Karpas-422 (cell line): ENCODE data around the gene CNGB1. TPM values are rescaled to one million over a fixed set of nuclear protein-coding genes. Genes with fewer than 3 reads are reported as not detected.

ENCODE experiments used
- DNase-seq: peaks from one replicate; pipeline ENCODE4 v3.0.0-alpha.2; 2015
- H2AFZ ChIP-seq: fragments of 200-600 bp; sonication (generic); 2 replicates; pipeline ENCODE4 v1.6.1; 2014; ENCODE audit warnings: antibody characterized with exemption, low read length, mixed read lengths
- H3K27ac ChIP-seq: fragments of 200-600 bp; sonication (generic); 2 replicates; pipeline ENCODE4 v1.5.1; 2014; ENCODE audit warnings: mild to moderate bottlenecking, low read length, moderate library complexity
- H3K27me3 ChIP-seq: fragments of 200-600 bp; sonication (generic); 2 replicates; pipeline ENCODE4 v1.6.1; 2014; ENCODE audit warnings: low read length, mixed read lengths
- H3K36me3 ChIP-seq: fragments of 200-600 bp; sonication (generic); 2 replicates; pipeline ENCODE4 v1.6.1; 2014; ENCODE audit warnings: low read length, mixed read lengths; ENCODE audit not compliant: insufficient read depth
- H3K4me1 ChIP-seq: fragments of 200-600 bp; sonication (generic); 2 replicates; pipeline ENCODE4 v1.6.1; 2014; ENCODE audit warnings: mild to moderate bottlenecking, low read length, mixed read lengths
- H3K4me2 ChIP-seq: fragments of 200-600 bp; sonication (generic); 2 replicates; pipeline ENCODE4 v1.6.1; 2014; ENCODE audit warnings: low read length, low read depth, mild to moderate bottlenecking; ENCODE audit not compliant: poor library complexity, severe bottlenecking
- H3K4me3 ChIP-seq: fragments of 200-600 bp; sonication (generic); 2 replicates; pipeline ENCODE4 v1.5.1; 2014; ENCODE audit warnings: mild to moderate bottlenecking, antibody characterized with exemption, low read length, mixed read lengths
- H3K79me2 ChIP-seq: fragments of 200-600 bp; sonication (generic); 2 replicates; pipeline ENCODE4 v1.6.1; 2014; ENCODE audit warnings: mild to moderate bottlenecking, low read length, mixed read lengths
- H3K9ac ChIP-seq: fragments of 200-600 bp; sonication (generic); 2 replicates; pipeline ENCODE4 v1.6.0; 2014; ENCODE audit warnings: low read length
- H3K9me2 ChIP-seq: fragments of 200-600 bp; sonication (generic), shearing (Covaris generic); replicated peaks from 2 replicates; pipeline ENCODE4 v1.6.0; 2014; ENCODE audit warnings: mild to moderate bottlenecking, low read length, moderate library complexity; ENCODE audit not compliant: insufficient read depth
- H3K9me3 ChIP-seq: fragments of 300-700, 200-600 bp; sonication (generic); 2 replicates; pipeline ENCODE4 v1.6.1; 2014; ENCODE audit warnings: low read length, mixed read lengths
- H4K20me1 ChIP-seq: fragments of 200-600 bp; sonication (generic); 2 replicates; pipeline ENCODE4 v1.6.1; 2014; ENCODE audit warnings: mild to moderate bottlenecking, antibody characterized with exemption, low read length, low read depth; ENCODE audit not compliant: insufficient read depth
- total RNA-seq: library from RNA; depleted of rRNA; stranded (reverse); fragments of >200 nt; shearing (Covaris generic); gene quantifications from 2 replicates; pipeline ENCODE4 v1.2.3, GENCODE V29; 2014; ENCODE audit warnings: low replicate concordance

Gene CNGB1
- total RNA-seq, 1 experiment from 2014 or later, result not detected

DNA sequence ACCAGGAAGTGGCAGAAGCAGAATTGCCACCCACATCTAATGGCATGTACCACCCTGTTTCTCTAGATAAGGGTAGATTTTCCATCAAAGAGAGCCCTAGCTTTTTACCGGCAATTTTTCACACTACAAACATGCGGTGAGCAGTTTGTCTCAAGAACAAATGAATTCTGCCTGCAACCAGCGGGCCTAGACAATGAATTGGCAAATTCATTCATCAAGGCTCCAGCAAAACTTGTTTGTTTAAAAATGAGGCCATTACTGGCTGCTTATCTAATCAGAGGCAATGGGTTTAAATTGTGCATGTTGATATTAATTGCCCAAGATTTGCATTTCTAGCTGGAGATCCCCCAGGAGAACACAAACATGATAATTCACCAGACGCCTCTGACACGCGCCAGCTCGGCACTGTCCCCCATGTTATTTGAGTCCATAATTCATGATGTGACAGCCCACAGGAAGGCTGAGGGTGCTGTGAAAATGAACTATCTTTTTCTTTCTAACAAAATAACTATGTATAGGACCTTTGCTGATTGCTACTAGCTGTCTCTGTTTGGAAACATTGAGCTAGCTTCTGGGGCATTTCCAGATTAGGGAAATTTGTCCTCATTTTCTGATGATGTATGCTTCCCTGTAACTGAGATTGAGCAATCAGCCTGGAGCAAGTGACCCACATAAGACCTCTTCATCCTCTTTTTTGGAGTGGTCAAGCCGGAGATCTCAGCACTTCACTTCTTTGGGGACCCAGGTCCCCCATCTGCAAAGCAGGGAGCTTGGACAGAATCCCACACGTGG is 80.8 kb downstream of the CNGB1 start:
- H3K79me2 ChIP-seq, result no peaks in the 10 kb centered on the region
- no peaks in the 10 kb centered on the region for H3K36me3 ChIP-seq
- no peaks in the 10 kb centered on the region for H4K20me1 ChIP-seq
- no peaks in the 10 kb centered on the region for H3K9me3 ChIP-seq
- no peak overlapping the region for H3K27ac ChIP-seq
- peaks cover 5% of the 10 kb centered on the region for H3K4me1 ChIP-seq
- H3K4me3 ChIP-seq, result no peak overlapping the region
- no peak overlapping the region for H3K4me2 ChIP-seq
- no peaks in the 10 kb centered on the region for H3K27me3 ChIP-seq
- H2AFZ ChIP-seq, result no peak overlapping the region
- H3K9ac ChIP-seq, result no peak overlapping the region
- DNase-seq, result no peak
- no peaks in the 10 kb centered on the region for H3K9me2 ChIP-seq

DNA sequence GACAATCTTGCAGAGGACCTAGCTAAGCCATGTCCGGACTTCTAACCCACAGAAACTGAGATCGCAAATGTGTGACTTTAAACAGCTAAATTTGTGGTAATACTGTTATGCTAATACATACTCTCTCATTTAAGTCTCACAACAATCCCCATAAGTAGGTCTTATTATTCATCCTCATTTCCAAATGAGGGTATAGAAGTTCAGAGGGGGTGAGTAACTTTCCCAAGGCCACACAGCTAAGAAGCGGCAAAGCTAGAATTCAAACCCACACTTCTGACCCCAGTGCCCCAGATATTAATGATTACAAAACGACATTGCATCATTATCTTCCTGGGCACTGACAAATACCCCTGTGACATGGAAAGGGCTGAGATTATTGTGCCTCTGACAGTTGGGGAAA is 81.4 kb downstream of the CNGB1 start:
- no peaks in the 10 kb centered on the region for H4K20me1 ChIP-seq
- H3K9me3 ChIP-seq, result no peaks in the 10 kb centered on the region
- no peak overlapping the region for H3K4me3 ChIP-seq
- H3K27me3 ChIP-seq, result no peaks in the 10 kb centered on the region
- no peak overlapping the region for H3K27ac ChIP-seq
- no peaks in the 10 kb centered on the region for H3K9me2 ChIP-seq
- peaks cover 5% of the 10 kb centered on the region for H3K4me1 ChIP-seq
- DNase-seq, result no peak
- no peak overlapping the region for H3K9ac ChIP-seq
- H3K4me2 ChIP-seq, result no peak overlapping the region
- H2AFZ ChIP-seq, result no peak overlapping the region
- no peaks in the 10 kb centered on the region for H3K79me2 ChIP-seq
- H3K36me3 ChIP-seq, result no peaks in the 10 kb centered on the region

DNA sequence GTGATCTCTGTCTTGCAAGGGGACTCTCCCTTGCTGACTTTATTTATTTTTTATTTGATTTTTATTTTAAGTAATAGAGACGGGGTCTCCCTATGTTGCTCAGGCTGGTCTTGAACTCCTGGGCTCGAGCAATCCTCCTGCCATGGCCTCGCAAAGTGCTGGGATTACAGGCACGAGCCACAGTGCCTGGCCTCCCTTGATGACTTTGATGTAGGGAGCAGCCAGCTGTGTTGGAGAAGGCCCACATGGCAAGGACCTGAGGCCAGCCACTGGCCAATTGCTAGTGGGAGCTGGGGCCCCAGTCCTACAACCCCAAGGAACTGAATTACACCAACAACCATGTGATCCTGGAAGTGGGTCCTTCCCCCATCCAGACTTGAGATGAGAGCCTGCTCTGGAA is 81.8 kb downstream of the CNGB1 start:
- Histone ChIP-seq H4K20me1 (no peaks in the 10 kb centered on the region), H3K27ac (no peak overlapping the region), H3K79me2 (no peaks in the 10 kb centered on the region)

DNA sequence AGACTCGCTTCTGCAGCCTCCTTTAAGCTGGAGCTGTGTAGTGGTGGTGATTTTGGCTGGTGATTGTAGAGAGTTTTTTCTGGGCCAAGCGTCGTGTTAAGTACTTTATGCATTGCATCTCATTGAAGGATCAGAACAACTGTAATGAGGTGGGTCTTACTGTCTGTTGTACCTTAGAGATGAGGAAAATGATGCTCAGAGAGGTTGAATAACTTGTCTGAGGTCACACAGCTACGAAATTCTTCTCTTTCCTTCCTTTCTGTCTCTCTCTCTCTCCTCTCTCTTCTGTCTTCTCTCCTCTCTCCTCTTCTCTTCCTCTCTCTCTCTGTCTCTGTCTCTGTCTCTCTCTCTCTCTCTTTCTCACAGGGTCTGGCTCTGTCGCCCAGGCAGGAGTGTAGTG is 82.8 kb downstream of the CNGB1 start:
- Histone ChIP-seq H3K27me3 (no peaks in the 10 kb centered on the region), H3K27ac (no peak overlapping the region)

More for the DNA sequence above, 81.8 kb downstream of the CNGB1 start:
- no peaks in the 10 kb centered on the region for H3K27me3 ChIP-seq
- no peaks in the 10 kb centered on the region for H3K36me3 ChIP-seq
- no peak for DNase-seq
- H3K9me3 ChIP-seq, result no peaks in the 10 kb centered on the region
- no peak overlapping the region for H3K4me2 ChIP-seq
- H3K4me3 ChIP-seq, result no peak overlapping the region
- peaks cover 5% of the 10 kb centered on the region for H3K4me1 ChIP-seq
- no peak overlapping the region for H3K9ac ChIP-seq
- no peaks in the 10 kb centered on the region for H3K9me2 ChIP-seq
- no peak overlapping the region for H2AFZ ChIP-seq

DNA sequence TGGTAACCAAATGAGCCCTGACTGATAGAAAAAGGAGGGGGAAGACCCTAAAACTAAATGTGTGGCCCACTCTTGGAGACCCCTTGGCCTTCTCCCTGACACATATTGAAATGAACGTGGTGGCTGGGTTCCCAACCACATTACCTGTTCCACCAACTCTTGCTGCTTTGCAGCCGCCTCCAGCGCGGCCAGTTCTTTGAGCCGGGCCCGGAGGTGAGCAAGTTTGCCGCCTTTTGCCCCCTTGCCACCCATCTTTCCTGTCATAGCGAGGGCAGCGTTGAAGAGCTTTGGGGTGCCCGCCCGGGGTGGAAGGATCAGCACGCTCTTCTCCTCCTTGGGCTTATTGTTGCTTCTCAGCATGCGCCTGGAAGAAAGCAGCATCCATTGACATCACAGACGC is 83.2 kb downstream of the CNGB1 start:
- H3K9ac ChIP-seq, result no peak overlapping the region
- DNase-seq, result no peak
- H3K36me3 ChIP-seq, result no peaks in the 10 kb centered on the region
- H2AFZ ChIP-seq, result no peak overlapping the region
- H3K4me1 ChIP-seq, result peaks cover 5% of the 10 kb centered on the region
- H3K79me2 ChIP-seq, result no peaks in the 10 kb centered on the region
- no peak overlapping the region for H3K4me2 ChIP-seq
- no peak overlapping the region for H3K4me3 ChIP-seq
- no peaks in the 10 kb centered on the region for H3K27me3 ChIP-seq
- no peaks in the 10 kb centered on the region for H3K9me2 ChIP-seq
- no peaks in the 10 kb centered on the region for H4K20me1 ChIP-seq
- H3K9me3 ChIP-seq, result no peaks in the 10 kb centered on the region
- no peak overlapping the region for H3K27ac ChIP-seq

More for the DNA sequence above, 82.8 kb downstream of the CNGB1 start:
- H4K20me1 ChIP-seq, result no peaks in the 10 kb centered on the region
- no peak overlapping the region for H3K4me2 ChIP-seq
- peaks cover 5% of the 10 kb centered on the region for H3K4me1 ChIP-seq
- H3K36me3 ChIP-seq, result no peaks in the 10 kb centered on the region
- no peak overlapping the region for H3K4me3 ChIP-seq
- H3K9me3 ChIP-seq, result no peaks in the 10 kb centered on the region
- no peak for DNase-seq
- no peaks in the 10 kb centered on the region for H3K79me2 ChIP-seq
- no peak overlapping the region for H2AFZ ChIP-seq
- no peak overlapping the region for H3K9ac ChIP-seq
- H3K9me2 ChIP-seq, result no peaks in the 10 kb centered on the region

DNA sequence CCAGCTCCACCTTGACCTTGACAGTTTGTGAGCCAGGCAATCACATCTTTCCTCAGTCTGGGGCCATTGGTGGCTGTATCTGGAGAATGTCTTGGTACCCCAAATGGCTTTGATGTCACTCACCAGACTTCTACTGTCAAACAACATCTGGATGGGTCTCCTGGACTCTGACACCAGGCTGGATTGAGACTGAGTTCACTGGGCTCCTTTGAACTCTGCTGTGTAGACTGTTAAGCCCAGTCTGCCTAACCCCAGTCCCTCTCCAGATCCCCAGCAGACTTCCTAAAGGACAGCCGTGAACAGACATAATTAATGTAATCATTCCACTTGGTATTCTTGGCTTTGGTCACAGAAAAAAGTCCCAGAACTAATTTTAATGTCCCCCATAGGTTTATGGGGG is 84.5 kb downstream of the CNGB1 start:
- Histone ChIP-seq H3K4me3 (no peak overlapping the region), H3K79me2 (no peaks in the 10 kb centered on the region), H3K9me2 (no peaks in the 10 kb centered on the region), H3K27ac (no peak overlapping the region), H3K27me3 (no peaks in the 10 kb centered on the region), H3K9ac (no peak overlapping the region), H3K4me1 (peaks cover 5% of the 10 kb centered on the region), H2AFZ (no peak overlapping the region), H3K36me3 (no peaks in the 10 kb centered on the region), H3K4me2 (no peak overlapping the region), H4K20me1 (no peaks in the 10 kb centered on the region), H3K9me3 (no peaks in the 10 kb centered on the region)
- DNase-seq, result no peak

DNA sequence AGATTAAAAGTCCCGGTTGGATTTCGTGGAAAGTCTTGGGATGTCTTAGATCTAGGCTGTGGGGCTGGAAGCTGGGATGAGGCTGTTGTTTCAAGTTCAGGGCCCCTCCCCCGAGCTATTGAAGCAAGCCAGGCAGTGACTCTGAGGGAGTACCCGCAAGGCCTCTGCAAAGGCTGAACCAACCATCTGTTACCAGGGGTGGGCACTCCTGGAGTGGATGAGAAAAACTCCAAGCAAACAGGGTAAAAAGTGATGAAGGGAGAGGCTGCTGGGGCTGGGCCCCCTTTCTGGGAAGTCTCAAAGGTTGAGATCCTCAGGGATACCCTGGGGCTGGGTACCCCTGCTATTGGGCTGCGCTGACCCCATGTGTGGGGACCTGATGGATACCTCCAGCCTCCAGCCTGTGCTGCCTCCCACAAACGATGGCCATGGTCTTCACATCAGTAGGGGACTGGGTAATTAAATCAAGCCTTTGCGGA is 86.2 kb downstream of the CNGB1 start:
- H3K4me3 ChIP-seq, result no peak overlapping the region
- H3K9me3 ChIP-seq, result no peaks in the 10 kb centered on the region
- H3K79me2 ChIP-seq, result no peaks in the 10 kb centered on the region
- H2AFZ ChIP-seq, result no peak overlapping the region
- DNase-seq, result no peak
- H3K9ac ChIP-seq, result no peak overlapping the region
- no peaks in the 10 kb centered on the region for H3K36me3 ChIP-seq
- no peak overlapping the region for H3K27ac ChIP-seq
- no peak overlapping the region for H3K4me2 ChIP-seq
- H3K9me2 ChIP-seq, result no peaks in the 10 kb centered on the region
- H3K4me1 ChIP-seq, result no peaks in the 10 kb centered on the region
- no peaks in the 10 kb centered on the region for H3K27me3 ChIP-seq
- H4K20me1 ChIP-seq, result no peaks in the 10 kb centered on the region

DNA sequence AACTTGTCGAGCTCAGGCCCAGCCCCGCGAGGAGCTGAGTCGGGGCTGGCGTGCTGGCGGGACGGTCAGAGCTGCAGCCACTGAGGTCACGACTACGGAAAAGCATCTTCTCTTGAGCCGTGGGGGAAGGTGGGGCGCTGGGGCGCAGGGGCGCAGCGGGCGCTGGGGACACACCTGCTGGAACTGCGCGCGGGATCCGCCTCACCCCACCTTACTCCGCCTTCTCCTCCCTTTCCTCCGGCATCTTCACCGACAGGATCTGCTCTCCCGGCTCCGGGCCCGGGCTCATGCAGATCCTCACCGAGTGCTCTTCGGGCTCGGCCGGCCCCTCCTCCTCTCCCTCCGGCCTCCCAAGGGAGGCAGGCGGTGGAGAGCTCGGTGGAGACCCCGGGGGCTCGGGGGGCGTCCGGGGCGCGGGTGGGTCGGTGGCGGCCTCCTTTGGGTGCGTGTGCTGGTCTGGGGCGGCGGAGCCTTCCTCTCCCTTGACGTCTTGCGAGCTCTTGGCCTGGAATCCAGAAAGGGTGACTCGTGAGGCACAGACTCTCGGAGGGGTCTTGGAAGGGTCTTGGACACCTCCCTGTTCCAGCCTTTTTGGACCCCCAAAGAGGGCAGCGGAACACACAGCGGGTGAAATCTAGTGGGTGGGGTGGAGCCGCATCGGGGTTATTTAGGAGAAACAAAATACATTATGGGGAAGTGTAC is 86.8 kb downstream of the CNGB1 start:
- no peaks in the 10 kb centered on the region for H3K27me3 ChIP-seq

More for the DNA sequence above, 86.8 kb downstream of the CNGB1 start:
- no peak for DNase-seq
- no peak overlapping the region for H3K9ac ChIP-seq
- H2AFZ ChIP-seq, result no peak overlapping the region
- H3K27ac ChIP-seq, result no peak overlapping the region
- H3K4me3 ChIP-seq, result no peak overlapping the region
- no peaks in the 10 kb centered on the region for H3K9me2 ChIP-seq
- no peaks in the 10 kb centered on the region for H4K20me1 ChIP-seq
- H3K4me1 ChIP-seq, result no peaks in the 10 kb centered on the region
- no peaks in the 10 kb centered on the region for H3K79me2 ChIP-seq
- no peak overlapping the region for H3K4me2 ChIP-seq
- H3K9me3 ChIP-seq, result no peaks in the 10 kb centered on the region
- no peaks in the 10 kb centered on the region for H3K36me3 ChIP-seq
